Stimulated activated naive CD4-positive, alpha-beta T cell (primary cell): ENCODE measurements around the gene AP1S3.
A peak's percentile ranks its signal among the peaks of the same experiment; 100 is the strongest.
"Not testable (repeated sequence)": the region's sequence is repeated elsewhere in the genome, so short reads cannot be mapped to it uniquely, and the experiment has no call there.

ENCODE experiments used
- DNase-seq, 6 experiments: peaks; one replicate each; lab custom pipeline; 2025; lab: John Stamatoyannopoulos, UW

Gene AP1S3

DNA sequence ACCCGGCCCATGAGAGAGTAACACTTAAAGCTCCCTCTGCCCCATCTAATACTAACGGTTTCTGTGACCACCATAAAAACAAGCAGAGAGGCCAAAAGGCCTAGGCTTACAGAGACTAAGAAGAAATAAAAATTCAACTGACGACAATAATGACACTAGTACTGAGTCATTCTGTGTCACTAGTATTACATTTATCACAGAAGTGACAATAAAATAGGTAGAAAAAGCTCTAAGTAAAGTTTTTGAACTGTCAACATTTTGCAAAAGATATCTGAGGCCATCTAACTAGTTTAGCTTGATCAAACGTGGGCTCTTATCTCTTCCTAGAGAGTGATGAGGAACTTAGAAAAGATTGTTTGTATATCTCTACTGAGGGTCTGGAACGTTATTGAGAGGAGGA, 35.6 kb downstream of the AP1S3 start:
- DNase-seq, result no peak

- no peak for DNase-seq
Measured at GRCh38 chr2:223800908-223801307, 36.5 kb downstream of the AP1S3 start.

DNA sequence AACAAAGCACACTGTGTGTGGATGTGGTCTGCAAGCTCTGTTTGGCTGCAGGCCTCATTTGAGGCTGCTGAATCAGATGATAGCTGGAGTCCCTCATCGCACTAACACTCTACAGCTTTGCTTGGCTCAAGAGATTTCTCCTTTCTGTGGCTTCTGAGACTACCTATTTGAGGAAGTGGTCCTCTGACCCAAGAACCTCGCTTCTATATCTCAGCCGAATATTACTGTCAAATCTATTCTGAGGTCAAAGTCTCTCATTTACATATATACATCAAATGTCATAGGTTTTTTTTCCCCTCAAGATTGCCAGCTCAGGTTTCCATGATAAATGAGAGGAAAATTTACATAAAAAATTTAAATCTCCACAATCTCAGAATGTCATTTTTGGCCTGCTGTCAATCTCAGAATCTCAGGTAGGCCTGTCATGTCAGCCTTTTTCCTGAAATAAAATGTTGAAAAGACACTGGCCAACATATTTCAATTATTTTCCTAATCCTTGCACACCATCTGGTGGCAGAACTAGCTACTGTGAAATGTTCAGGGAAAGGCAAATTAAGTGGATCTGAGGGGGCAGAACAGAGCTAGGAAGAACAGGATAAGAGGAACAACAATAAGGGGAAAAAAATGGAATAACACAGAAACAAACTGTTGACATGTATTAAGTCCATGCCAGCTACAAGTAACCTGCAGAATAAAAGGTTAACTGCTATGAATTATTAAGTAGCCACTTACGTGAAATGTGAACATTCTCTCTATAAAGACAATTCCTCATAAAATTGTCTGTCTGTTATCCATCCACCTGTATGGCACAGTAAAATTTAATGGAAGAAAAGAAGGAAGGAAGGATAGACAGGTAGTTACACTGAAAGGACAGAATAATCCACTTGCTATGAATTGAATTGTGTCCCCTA, 39.3 kb downstream of the AP1S3 start:
- DNase-seq, result no peak

GRCh38 chr2:223797037-223797436, 40.3 kb downstream of the AP1S3 start:
- no peak for DNase-seq

DNA sequence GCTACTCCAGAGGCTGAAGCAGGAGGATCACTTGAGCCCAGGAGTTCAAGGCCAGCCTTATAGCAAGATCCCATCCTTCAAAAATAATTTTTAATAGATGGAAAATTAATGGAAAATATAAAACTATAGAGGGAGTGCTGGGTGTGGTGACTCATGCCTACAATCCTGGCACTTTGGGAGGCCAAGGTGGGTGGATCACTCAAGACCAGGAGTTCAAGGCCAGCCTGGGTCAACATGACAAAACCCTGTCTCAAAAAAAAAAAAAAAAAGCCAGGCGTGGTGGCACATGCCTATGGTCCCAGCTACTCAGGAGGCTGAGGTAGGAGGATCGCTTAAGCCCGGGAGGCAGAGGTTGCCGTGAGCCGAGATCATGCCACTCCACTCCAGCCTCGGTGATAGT, 48.0 kb downstream of the AP1S3 start:
- DNase-seq, result no peak

DNA sequence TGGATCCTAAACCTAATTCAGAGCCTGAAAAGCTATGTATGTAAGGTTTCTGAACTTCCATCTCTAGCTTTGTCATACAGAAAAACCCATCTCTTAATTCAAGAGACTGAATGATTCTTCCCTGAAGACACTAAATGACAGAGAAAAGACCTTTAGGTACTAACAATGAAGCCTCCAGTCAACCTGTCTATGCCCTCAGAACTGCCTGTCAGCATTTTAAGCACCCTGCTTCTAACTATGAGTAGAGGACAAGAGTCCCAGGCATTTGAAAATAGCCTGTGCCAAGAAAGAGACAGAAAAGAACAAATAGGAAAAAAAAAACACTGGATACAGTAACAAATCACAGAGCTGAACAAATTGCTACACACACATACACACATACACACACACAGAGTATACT, 48.6 kb downstream of the AP1S3 start:
- DNase-seq, result no peak

- DNase-seq, result not testable (repeated sequence)
Measured at GRCh38 chr2:223788106-223788505, 49.3 kb downstream of the AP1S3 start.

DNA sequence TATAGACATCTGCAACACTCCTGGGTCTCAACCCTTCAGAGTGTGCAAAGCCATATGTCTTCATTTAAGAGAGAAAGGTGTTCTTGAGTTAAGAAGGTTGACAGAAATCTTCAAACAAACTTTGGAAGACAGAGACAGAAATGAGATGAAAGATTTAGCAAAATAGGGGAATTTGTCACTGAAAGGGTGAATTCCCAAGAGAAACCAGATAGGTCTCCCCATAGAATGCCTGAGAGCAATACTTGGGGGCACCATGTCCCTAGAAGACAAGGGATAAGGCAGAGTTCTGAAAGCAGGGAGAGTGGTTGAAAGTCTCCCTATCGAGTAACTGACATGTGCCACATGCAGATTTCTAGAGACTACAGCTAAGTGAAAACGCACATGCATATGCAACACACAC, 50.0 kb downstream of the AP1S3 start:
- no peak for DNase-seq

DNA sequence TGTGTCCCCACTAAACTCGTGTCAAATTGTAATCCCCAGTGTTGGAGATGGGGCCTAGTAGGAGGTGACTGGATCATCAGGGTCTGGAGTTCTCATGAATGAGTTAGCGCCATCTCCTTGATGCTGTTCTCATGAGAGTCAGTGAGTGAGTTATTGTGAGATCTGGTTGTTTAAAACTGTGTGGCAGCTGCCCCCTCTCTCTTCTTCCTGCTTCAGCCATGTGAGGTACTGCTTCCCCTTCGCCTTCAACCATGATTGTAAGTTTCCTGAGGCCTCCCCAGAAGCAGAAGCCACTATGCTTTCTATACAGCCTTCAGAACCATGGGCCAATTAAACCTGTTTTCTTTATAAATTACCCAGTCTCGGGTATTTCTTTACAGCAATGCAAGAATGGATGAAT, 50.4 kb downstream of the AP1S3 start:
- no peak for DNase-seq

DNA sequence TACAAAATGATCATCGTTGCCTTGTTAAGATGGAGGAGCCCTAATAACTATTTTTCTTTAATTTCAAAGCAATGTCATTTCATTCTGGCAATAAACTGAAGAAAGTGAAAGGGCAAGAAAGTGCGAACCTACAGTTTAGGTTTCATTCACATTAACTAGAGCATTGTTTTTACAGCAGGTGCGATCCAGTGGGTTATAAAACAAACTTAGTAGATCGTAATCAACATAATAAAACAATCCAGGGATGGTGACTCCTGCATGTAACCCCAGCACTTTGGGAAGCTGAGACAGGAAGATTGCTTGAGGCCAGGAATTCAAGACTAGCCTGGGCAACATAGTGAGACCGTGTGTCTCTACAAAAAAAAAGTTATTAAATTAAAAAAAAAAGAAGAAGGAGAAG, 51.1 kb downstream of the AP1S3 start:
- DNase-seq, result no peak

DNA sequence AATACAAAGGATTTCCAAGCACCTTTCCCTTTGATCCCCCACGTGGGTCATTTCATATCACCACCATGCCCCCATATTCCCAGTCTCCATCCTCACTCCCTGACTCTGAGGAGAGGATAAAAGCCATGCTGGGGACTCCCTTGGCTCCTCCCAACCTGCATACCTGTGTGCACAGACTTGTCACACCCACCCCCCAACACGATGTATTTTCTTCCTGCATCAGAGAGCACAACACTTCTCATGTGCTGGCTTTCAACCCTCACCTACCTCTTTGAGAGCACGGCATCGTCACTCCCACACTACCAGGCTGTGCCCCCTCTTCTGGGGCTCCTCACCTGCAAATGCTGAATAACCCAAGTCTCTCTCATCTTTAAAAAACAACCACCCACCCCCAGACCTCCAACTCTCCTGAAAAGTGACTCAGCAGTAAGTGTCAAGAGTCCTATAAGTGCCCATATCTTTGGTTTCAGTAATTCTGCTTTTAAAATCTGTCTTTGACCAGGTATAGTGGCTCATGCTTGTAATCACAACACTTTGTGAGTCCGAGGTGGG, 53.1 kb downstream of the AP1S3 start:
- DNase-seq, result no peak

DNA sequence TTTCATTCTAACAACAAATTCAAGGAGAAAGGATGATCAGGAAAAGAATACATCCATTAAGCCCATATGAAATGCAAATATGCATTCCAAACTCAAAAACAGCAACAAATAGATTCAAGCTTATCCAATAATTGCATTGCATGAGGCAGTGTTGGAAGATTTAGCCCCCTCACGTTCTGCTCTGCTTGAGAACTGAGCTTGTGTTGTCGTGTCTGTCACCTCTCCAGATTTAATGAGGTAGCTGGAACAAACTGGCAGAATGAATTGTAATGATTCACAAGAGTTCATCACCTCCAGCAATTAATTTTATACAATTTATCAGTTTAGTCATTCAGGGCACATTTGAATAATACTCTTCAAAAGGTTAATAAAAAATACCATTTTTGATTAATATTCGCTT, 54.8 kb downstream of the AP1S3 start:
- DNase-seq, result no peak

DNA sequence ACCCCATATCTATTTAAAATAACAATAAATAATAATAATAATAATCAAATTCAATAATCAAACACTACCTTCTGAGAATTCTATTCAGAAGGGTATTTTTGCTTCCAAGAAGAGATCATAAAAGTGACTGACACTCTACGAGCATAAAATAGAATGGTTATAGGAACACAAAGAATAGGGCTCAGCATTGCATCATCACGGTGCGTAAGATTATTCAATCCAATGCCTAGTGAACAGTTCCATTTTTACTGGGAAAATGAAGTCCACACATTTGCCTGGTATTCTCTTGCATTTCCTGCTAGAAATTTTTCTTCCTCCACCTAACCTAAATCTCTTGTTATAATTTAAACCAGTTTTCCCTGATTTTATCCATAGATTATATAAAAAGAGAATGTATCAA, 55.8 kb downstream of the AP1S3 start:
- no peak for DNase-seq

DNA sequence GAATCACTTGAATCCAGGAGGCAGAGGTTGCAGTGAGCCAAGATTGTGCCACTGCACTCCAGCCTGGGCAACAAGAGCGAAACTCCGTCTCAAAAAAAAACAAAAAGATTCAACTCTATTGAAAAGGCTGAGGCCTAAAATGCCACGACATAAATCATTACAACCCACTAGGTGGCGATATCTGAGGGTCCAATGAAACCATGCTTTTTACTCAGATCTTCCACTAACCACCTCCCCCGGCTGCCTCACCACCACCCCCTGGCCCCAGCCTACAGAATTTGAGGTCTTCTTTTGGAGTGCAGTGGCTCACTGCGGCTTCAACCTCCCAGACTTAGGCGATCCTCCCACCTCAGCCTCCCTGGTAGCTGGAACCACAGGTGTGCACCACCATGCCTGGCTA, 57.5 kb downstream of the AP1S3 start:
- DNase-seq, result peak in 2 of 6 experiments; percentile 16 to 41

DNA sequence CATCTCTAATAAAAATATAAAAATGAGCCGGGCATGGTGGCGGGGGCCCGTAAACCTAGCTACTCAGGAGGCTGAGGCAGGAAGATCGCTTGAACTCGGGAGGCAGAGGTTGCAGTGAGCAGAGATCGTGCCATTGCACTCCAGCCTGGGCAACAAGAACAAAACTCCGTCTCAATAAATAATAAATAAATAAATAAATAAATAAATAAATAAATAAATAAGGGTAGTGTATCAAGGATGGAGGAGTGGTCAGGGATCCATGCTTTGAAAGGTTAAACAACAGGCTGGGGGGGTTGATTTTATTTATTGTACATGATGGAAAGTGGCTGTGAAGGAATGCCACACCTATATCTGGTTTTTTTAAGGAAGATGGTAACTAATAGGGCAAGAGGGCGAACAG, 63.2 kb downstream of the AP1S3 start:
- DNase-seq, result no peak

DNA sequence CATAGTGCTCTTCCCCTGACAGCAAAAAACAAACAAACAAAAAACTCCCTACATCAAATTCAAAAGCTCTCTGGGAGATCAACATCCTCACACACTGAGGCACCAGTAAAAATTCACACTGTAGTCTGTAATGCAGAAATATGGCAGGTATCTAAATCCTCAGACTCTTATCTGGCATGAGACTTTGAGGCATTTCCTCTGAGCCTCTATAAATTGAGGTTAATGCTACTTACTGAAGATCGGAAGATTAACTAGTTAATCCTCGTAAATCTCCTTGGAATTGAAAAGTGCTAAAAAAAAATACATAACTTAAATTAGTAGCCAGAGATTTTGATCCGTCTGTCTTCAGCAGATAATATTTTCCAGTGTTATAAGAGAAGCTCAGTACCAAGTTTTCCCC, 65.0 kb downstream of the AP1S3 start:
- DNase-seq, result no peak

DNA sequence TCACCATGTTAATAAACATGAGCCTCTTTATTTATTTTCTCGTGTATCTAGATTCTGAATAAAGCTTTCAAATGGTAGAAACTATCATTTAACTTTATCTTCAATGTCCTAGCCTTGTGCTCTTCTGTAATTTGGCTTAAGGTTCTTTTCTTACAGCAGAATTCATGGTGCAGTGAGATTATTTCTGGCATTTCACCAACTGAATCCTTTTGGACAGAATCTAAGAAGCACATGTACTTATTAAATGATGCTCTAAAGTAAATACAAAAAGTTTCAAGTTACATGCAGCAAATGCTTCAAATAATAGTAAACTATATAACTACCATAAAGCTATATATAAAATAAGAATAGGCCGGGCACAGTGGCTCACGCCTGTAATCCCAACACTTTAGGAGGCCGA, 65.9 kb downstream of the AP1S3 start:
- DNase-seq, result no peak

GRCh38 chr2:223768179-223768578, 69.2 kb downstream of the AP1S3 start:
- DNase-seq, result no peak

GRCh38 chr2:223767341-223767740, 70.0 kb downstream of the AP1S3 start:
- no peak for DNase-seq

- no peak for DNase-seq
Measured at GRCh38 chr2:223765221-223765785, 72.1 kb downstream of the AP1S3 start.

GRCh38 chr2:223764796-223765195, 72.6 kb downstream of the AP1S3 start:
- no peak for DNase-seq

DNA sequence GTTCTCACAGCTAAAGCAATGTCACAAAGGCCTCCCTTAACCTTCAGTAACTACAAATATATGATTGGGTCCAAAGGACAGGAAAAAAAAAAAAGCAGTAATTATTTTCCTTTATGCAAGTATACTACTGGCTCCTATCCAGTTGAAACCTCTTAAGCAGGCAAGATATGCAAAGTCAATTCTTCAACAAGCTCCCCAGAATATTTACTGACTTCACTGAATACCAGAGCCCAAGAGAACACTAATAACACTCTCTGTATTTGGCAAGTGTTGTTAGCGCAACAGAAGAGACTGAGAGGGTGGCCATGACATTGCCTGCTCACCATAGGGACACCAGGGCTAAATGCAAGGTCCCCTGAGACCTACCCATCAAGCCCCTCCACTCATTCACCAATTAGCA, 74.5 kb downstream of the AP1S3 start:
- DNase-seq, result no peak

DNA sequence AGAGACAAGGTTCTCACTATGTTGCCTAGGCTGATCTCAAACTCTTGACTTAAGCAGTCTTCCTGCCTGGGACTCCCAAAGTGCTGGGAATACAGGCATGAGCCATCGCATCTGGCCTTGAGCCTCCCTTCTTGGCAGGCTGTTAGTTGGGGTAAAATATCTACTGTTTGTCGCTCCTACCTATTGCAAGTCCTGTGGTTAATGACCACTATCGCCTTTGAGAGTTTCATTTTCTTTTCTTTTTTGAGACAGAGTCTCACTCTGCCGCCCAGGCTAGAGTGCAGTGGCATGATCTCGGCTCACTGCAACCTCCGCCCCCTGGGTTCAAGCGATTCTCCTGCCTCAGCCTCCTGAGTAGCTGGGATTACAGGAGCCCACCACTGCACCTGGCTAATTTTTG, 75.6 kb downstream of the AP1S3 start:
- not testable (repeated sequence) for DNase-seq
